Right lobe of liver (tissue), 6 donors: ENCODE data around the gene SLA2. TPM values are rescaled to one million over a fixed set of nuclear protein-coding genes. Genes with fewer than 3 reads are reported as not detected.
A peak's percentile ranks its signal among the peaks of the same experiment; 100 is the strongest.

Source experiments
- ATAC-seq, 4 donors: fragments of 200-7000 bp; cut with Tn5 transposase; one replicate each; pipeline ENCODE4 v1.9.1; 2020; ENCODE audit warnings: mild to moderate bottlenecking in 4 of 4, moderate library complexity in 4 of 4
- DNase-seq, 3 donors: peaks; one replicate each; pipeline ENCODE4 v3.0.0-alpha.2; 2020
- H3K27ac ChIP-seq, 3 donors: fragments of 200-600 bp; one replicate each; pipeline ENCODE4 v1.8.0; 2022
- H3K27me3 ChIP-seq, 2 donors: fragments of 200-600 bp; one replicate each; pipeline ENCODE4 v1.8.0; 2022
- H3K36me3 ChIP-seq, 4 donors: fragments of 200-600 bp; sonication (generic) in 1 of 4; one replicate each; pipeline versions ENCODE4 v1.5.1 to v1.8.0; 2017 to 2022; ENCODE audit warnings: control low read depth in 1 of 4
- H3K4me1 ChIP-seq, 4 donors: fragments of 200-600 bp; sonication (generic) in 1 of 4; one replicate each; pipeline versions ENCODE4 v1.5.1 to v1.8.0; 2017 to 2022; ENCODE audit warnings: control low read depth in 1 of 4
- H3K4me3 ChIP-seq, 3 donors: fragments of 200-600 bp; one replicate each; pipeline ENCODE4 v1.8.0; 2022
- H3K9me3 ChIP-seq, 4 donors: fragments of 200-600 bp; sonication (generic) in 1 of 4; one replicate each; pipeline versions ENCODE4 v1.5.1 to v1.8.0; 2017 to 2022; ENCODE audit warnings: control low read depth in 1 of 4
- CTCF ChIP-seq, 4 donors: fragments of 200-600 bp in 3 of 4; fragments of 450-650 bp in 1 of 4; IDR thresholded peaks; one replicate each; pipeline versions ENCODE4 v1.5.1 to v1.8.0; 2016 to 2022; ENCODE audit warnings: antibody characterized with exemption in 4 of 4, mild to moderate bottlenecking in 2 of 4
- POLR2A ChIP-seq: fragments of 450-650 bp; IDR thresholded peaks from one replicate; pipeline ENCODE4 v1.6.1; 2017; ENCODE audit warnings: antibody characterized with exemption, mild to moderate bottlenecking
- WGBS: methylation state at CpG from one replicate; pipeline ENCODE4 v1.1.6; 2018; ENCODE audit warnings: low coverage, low lambda C conversion rate; ENCODE audit not compliant: insufficient coverage; ENCODE audit errors: missing lambda C conversion rate; 5-methylcytosine and 5-hydroxymethylcytosine counted together
- intact Hi-C, 2 donors: fragments of 100-400 bp; cut with DNase I; formaldehyde crosslinking; loops; one replicate each; pipeline versions ENCODE4 v1.11.2 to v1.14.1; 2022
- total RNA-seq, 6 experiments: library from RNA; depleted of rRNA in 2 of 6; stranded (reverse); fragments of >200 nt in 2 of 6; fragmentation: NEBNext Ultra II Directional in 3 of 6; extraction: Animal tissue kit (Norgen Biotek cat#: 25700) in 3 of 6; gene quantifications; one replicate each; pipeline versions ENCODE4 v1.1.0 to v1.2.4, GENCODE V29; 2016 to 2023
- donor health status: DM: no; HTN: yes; CAD: no.
- donor health status: DM: no; HTN: no; CAD: no.
- donor health status: DM: no; HTN: no; CAD: no.
- donor health status: DM: no; HTN: yes; CAD: no.
- donor health status: DM: no; HTN: yes; CAD: no.

The SLA2 gene
- total RNA-seq, 6 experiments from 2014 or later, result 0.18 to 0.50 (median 0.32) TPM

GRCh38 chr20:36574366-36575135 is 71.4 kb downstream of the SLA2 start:
- DNase-seq (peak; percentile 62 to 73 (median 63)), ATAC-seq (peak; percentile 24 to 46 (median 28))
- under 1% methylated on average over 32 of the region's 69 CpGs for WGBS
- Histone ChIP-seq H3K4me1 (peaks cover 0 to 19% (median 4%) of the 10 kb centered on the region in 4 donors), H3K27me3 (no peaks in the 10 kb centered on the region), H3K9me3 (no peaks in the 10 kb centered on the region), H3K4me3 (peak overlapping the region; percentile 69 to 80 (median 78)), H3K27ac (peak overlapping the region; percentile 75 to 92 (median 90)), H3K36me3 (peaks cover 0 to 5% (median under 1%) of the 10 kb centered on the region in 4 donors)
- TF ChIP-seq CTCF (IDR thresholded peaks at IDR 0.05) (no peak), POLR2A (peak; percentile 39)
- intact Hi-C loops, result no loop called here

DNA sequence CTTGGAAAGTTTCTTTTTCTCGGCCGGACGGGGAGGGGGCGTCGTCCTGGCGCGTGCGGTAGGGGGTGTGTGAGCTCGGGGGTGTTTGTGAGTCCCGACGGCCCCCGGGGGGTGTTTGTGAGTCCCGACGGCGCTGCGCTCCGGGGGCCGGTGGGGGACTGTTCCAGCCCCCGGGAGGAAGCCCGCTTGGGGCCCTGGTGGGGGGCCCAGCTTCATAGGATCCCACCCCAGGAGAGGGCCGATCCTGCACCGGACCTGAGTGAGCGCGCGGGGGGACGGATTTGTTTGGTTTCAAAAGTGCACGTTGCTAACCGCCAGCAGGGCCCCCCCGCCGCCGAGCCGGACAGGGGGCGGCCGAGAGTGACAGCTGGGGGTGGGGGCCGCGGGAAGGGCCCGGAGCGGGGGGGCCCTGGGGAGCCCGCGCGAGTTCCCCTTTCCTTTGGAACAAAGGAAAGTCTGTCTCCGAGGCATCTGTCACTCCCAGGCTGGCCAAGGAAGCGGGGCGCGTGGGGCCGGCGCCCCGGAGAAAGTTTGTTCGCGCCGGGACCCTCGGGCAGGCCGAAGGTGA is 72.1 kb downstream of the SLA2 start:
- Histone ChIP-seq H3K27ac (peak overlapping the region; percentile 75 to 92 (median 90)), H3K4me1 (peaks cover 0 to 19% (median 4%) of the 10 kb centered on the region in 4 donors), H3K36me3 (no peaks in the 10 kb centered on the region), H3K9me3 (no peaks in the 10 kb centered on the region), H3K4me3 (peak overlapping the region; percentile 69 to 80 (median 78)), H3K27me3 (no peaks in the 10 kb centered on the region)
- intact Hi-C loops, result no loop called here
- ATAC-seq (peak in 2 of 4 donors; percentile 7 to 8), DNase-seq (peak; percentile 52 to 66 (median 55))
- 0% methylated on average over 5 of the region's 53 CpGs for WGBS
- TF ChIP-seq CTCF (IDR thresholded peaks at IDR 0.05), result no peak
- no peak for TF ChIP-seq POLR2A

DNA sequence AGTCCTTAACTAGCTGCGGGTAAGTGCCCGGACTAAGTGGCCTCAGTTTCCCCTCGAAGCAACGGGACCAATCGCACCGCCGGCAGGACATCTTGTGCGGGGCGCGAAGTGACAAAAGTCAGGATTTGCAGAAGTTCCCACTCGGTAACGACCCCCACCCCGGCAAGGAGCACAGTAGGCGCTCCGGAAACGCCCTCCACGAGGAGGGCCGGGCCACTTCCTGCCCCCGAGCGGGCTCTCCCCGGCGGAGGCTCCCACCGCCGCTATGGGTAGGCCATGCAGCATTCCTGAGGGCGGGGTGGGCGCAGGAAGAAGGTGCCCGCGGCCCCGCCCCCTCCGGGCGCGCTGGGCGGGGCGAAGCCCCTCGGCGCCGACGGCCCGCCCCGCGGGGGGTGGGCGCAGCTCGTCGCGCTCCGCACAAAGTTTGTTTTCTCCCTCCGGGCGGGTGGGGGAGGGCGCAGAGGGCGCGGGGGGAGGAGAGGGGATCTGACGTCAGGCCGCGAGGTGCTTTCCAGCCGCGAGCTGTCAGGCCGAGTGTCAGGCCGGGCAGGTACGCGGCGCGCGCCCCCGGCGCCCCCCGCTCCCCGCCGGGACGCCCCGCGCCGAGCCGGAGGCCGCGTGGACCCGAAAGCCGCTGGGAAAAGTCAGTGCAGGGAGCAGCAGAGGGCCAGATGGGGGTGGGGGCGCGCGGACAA is 72.7 kb downstream of the SLA2 start, which contains the start of gene TGIF2:
Gene TGIF2 (plus strand): TSS at position 495 of the 695 bp plus-strand sequence. CDS start 5,178 bp downstream, outside the sequence.
- DNase-seq (peak; percentile 87 to 90 (median 89)), ATAC-seq (peak; percentile 88 to 95 (median 90))
- peak; percentile 87 for TF ChIP-seq POLR2A
- TF ChIP-seq CTCF (IDR thresholded peaks at IDR 0.05), result no peak
- Histone ChIP-seq H3K27me3 (no peaks in the 10 kb centered on the region), H3K27ac (peak within 1 kb of the TSS; percentile 75 to 92 (median 90)), H3K36me3 (no peaks in the 10 kb centered on the region), H3K4me3 (peak within 1 kb of the TSS; percentile 69 to 80 (median 78)), H3K9me3 (no peaks in the 10 kb centered on the region), H3K4me1 (peaks cover 0 to 19% (median 4%) of the 10 kb centered on the region in 4 donors)
- 0% methylated on average over 24 of the region's 80 CpGs for WGBS
- intact Hi-C loops, result no loop called here

DNA sequence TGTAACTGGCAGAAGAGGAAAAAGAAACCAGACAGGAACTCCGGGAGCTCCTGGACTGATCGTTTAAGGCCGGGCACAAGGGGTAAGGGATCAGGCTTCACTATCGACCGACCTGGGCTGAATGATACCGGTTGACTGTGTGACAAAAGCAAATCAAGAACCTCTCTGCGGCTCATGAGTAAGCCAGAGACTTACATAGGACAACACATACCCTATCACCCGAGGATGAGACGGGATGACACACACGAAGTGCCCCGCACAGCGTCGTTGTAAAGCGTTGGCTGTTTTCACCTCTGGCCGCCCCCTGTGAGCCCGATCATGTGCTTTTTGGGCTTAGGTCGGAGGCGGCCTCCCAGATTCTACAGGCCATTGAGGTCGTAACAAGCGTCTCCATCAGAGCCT is 73.3 kb downstream of the SLA2 start:
- WGBS, result 5% methylated on average over 14 of the region's 20 CpGs
- intact Hi-C loops, result no loop called here
- Histone ChIP-seq H3K36me3 (no peaks in the 10 kb centered on the region), H3K9me3 (no peaks in the 10 kb centered on the region), H3K27ac (peak overlapping the region; percentile 75 to 92 (median 90)), H3K27me3 (no peaks in the 10 kb centered on the region), H3K4me3 (peak overlapping the region; percentile 69 to 80 (median 78)), H3K4me1 (peaks cover 0 to 19% (median 4%) of the 10 kb centered on the region in 4 donors)
- DNase-seq, result peak in 1 of 3 donors; percentile 36
- peak; percentile 46 to 55 (median 50) for ATAC-seq
- TF ChIP-seq CTCF (IDR thresholded peaks at IDR 0.05), result no peak
- TF ChIP-seq POLR2A, result no peak
